Activated naive CD4-positive, alpha-beta T cell treated with anti-CD3 and anti-CD28 coated beads, Interleukin-2, amount 10 ng/mL, durations not matched to agents 7 days and 5 days (primary cell): ENCODE results near the gene WFS1.

Experiments
- CTCF ChIA-PET: fragments of 350-600 bp; sonication (Branson Sonifier 250); formaldehyde crosslinking; loops from one replicate; lab custom pipeline; 2021; ENCODE audit warnings: antibody characterized with exemption; lab: Charles Lee
- DNase-seq: peaks from one replicate; pipeline ENCODE4 v3.0.0-alpha.2; 2020
- H3K27ac Mint-ChIP-seq: one replicate; pipeline ENCODE4 v1.8.0; 2021; ENCODE audit warnings: mild to moderate bottlenecking, moderate library complexity, mixed read lengths
- H3K27me3 Mint-ChIP-seq: one replicate; pipeline ENCODE4 v1.8.0; 2021; ENCODE audit warnings: mild to moderate bottlenecking, mixed read lengths
- H3K36me3 Mint-ChIP-seq: one replicate; pipeline ENCODE4 v1.8.0; 2021; ENCODE audit warnings: mixed read lengths
- H3K4me1 Mint-ChIP-seq: one replicate; pipeline ENCODE4 v1.8.0; 2021; ENCODE audit warnings: mixed read lengths
- H3K4me3 Mint-ChIP-seq: one replicate; pipeline ENCODE4 v1.8.0; 2021; ENCODE audit warnings: mild to moderate bottlenecking, moderate library complexity, mixed read lengths
- H3K9me3 Mint-ChIP-seq: one replicate; pipeline ENCODE4 v1.8.0; 2021; ENCODE audit warnings: mixed read lengths

Gene WFS1, protein sequence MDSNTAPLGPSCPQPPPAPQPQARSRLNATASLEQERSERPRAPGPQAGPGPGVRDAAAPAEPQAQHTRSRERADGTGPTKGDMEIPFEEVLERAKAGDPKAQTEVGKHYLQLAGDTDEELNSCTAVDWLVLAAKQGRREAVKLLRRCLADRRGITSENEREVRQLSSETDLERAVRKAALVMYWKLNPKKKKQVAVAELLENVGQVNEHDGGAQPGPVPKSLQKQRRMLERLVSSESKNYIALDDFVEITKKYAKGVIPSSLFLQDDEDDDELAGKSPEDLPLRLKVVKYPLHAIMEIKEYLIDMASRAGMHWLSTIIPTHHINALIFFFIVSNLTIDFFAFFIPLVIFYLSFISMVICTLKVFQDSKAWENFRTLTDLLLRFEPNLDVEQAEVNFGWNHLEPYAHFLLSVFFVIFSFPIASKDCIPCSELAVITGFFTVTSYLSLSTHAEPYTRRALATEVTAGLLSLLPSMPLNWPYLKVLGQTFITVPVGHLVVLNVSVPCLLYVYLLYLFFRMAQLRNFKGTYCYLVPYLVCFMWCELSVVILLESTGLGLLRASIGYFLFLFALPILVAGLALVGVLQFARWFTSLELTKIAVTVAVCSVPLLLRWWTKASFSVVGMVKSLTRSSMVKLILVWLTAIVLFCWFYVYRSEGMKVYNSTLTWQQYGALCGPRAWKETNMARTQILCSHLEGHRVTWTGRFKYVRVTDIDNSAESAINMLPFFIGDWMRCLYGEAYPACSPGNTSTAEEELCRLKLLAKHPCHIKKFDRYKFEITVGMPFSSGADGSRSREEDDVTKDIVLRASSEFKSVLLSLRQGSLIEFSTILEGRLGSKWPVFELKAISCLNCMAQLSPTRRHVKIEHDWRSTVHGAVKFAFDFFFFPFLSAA

DNA sequence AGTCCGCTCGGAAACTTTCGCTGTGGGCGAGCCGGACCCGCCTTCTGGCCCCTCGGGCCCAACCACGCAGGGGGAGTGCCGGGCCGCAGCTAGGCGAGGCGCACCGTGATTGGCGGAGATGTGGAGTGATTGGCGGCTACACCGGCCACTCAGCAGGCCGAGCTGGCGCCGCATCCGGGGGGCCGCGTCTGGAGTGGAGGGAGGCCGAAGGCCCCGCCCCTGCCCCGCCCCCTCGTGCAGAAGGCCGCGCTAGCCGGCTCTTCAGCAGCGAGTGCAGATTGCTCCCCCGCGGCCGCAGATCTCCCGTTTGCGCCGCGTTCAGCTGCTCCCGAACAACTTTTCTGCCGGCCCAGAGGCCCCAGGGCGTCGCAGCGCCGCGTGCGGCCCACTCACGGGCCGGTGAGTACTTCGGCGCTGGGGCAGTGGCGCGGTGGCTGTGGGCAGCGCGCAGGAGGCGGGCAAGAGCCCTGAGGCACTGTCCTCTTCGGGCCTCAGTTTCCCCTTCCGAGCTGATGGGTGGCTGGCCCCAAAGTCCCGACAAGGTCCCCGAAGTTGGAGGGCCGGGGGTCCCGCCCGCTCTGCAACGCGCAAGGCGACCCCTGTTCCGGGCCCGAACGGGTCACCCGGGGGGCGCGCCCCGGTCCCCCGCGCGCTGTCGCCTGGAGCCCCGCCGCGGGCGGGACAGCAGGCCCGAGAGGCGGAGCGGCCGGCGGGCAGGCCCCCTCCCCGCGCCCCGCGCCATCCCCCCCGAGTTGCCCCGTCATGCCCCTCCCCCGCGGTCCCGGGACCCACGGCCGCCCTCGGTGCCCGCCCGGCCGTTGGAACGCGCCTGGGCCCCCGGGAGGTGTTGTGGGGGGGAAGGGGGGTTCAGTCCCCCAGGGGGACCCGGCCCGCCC, at the start of gene WFS1:
WFS1 (plus strand) TSS at position 235 of the 896 bp plus-strand sequence. CDS start 7,606 bp downstream, outside the sequence.
- Mint-ChIP-seq H3K4me1 (peaks cover 18% of the 10 kb centered on the region), H3K27ac (peak within 1 kb of the TSS; percentile 73), H3K4me3 (peak within 1 kb of the TSS; percentile 77), H3K36me3 (no peaks in the 10 kb centered on the region), H3K9me3 (no peaks in the 10 kb centered on the region), H3K27me3 (peaks cover 57% of the 10 kb centered on the region)
- peak; percentile 98 for DNase-seq
- CTCF ChIA-PET: interaction anchor here (24.7 kb wide), 1 partner anchor 57 kb away, joined by 504 read pairs; no protein-coding TSS in a partner anchor

DNA sequence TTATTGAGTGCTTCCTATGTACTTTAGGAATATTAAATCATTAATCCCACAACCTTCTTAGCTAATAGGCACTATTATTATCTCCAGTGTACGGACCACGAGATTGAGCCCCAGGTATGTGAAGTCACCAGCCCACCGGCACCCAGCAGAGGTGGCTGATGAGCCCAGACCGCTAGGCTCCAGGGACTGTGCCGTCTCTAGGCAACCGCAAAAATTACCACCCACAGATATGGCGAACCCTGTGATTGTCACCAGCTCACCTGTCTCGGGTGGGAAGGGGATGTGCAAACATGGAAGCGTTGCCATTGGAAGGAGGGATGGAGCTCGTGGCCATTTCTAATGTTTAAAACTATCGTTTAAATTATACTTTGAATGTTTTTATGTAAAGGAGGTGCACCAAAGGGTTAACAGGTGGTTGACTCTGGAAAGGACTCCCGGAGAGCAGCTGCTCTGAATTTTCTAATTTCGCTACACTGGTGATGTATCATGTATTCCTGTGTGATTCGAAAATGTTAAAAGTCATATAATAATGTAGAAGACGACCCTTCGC, 48.3 kb upstream of the WFS1 start:
- peaks cover 9% of the 10 kb centered on the region for H3K9me3 Mint-ChIP-seq
- peak; percentile 11 for DNase-seq
- H3K4me3 Mint-ChIP-seq: no peak overlapping the region
- no peak overlapping the region for H3K27ac Mint-ChIP-seq
- CTCF ChIA-PET: no interaction called here
- no peaks in the 10 kb centered on the region for H3K4me1 Mint-ChIP-seq
- H3K27me3 Mint-ChIP-seq: peaks cover 53% of the 10 kb centered on the region
- no peaks in the 10 kb centered on the region for H3K36me3 Mint-ChIP-seq

DNA sequence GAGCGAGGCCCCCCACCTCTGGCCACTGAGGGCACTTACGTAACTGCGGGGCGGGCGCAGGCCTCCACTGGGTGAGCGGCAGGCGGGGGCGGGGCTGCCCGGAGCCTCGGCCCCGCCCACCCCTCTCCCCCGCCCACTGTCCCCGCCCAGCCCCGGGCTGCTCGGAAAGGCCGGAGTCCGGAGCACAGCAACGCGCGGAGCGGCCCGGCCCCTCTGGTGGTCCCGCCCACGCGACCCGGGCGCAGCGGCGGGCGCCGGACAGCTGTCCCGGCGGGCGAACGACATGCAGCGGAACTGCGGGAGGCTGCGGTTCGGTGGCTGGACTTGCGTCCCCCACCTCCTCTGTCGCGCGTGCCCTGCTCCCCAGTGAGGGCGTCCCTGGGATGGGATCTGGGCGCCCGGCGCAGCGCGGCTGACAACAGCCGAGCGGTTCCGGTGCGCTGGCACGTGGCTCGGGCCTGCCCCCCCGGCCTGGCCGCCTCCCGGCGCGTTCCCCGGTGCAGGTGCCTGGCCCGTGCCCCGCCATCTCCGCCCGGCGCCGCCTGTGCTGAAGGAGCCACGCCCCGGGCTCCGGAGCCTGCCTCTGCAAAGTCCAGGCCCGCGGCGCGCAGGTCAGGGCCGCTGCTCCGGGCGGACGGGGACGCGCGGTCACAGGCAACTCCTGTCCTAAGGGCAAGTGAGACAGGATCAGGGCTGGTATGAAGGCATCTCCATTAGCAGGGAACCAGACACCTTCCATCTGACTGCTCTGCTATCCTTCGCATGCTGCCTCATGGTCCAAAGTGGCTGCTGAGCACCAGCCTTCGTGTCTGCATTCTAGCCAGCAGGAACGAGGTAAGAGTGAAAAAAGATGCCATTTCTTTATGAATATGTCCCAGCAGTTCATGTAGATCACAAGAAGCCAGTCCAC, 47.5 kb upstream of the WFS1 start:
- no peak overlapping the region for H3K27ac Mint-ChIP-seq
- CTCF ChIA-PET: no interaction called here
- peaks cover 52% of the 10 kb centered on the region for H3K27me3 Mint-ChIP-seq
- peak; percentile 15 for DNase-seq
- no peak overlapping the region for H3K4me3 Mint-ChIP-seq
- no peaks in the 10 kb centered on the region for H3K4me1 Mint-ChIP-seq
- peaks cover 9% of the 10 kb centered on the region for H3K9me3 Mint-ChIP-seq
- H3K36me3 Mint-ChIP-seq: no peaks in the 10 kb centered on the region

DNA sequence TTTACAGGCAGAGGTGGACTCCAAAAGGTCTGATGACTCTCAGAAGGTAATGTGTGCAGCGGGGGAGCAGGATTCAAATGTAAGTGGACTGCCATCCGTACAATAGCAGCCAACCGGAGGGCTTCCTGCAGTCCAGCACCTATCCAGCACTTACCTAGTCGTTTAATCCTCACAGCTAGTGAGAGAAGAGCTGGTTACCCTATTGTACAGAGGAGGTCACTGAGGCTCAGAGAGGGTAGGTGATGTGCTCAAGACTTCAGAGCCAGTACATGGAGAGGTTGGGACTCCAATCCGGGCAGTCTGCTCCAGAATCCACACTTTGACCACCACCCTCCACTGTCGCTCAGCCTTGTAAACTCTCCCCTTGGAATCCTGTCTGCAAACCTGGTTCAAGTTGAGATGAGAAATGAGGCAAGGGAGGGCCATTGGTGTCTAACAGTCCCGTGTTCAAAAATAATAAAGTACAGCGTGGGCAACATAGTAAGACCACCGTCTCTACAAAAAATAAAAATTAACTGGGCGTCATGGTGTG, 46.8 kb upstream of the WFS1 start:
- Mint-ChIP-seq H3K9me3 (peaks cover 9% of the 10 kb centered on the region), H3K27me3 (peaks cover 51% of the 10 kb centered on the region), H3K4me3 (no peak overlapping the region), H3K36me3 (no peaks in the 10 kb centered on the region), H3K4me1 (no peaks in the 10 kb centered on the region), H3K27ac (no peak overlapping the region)
- CTCF ChIA-PET: no interaction called here
- no peak for DNase-seq

DNA sequence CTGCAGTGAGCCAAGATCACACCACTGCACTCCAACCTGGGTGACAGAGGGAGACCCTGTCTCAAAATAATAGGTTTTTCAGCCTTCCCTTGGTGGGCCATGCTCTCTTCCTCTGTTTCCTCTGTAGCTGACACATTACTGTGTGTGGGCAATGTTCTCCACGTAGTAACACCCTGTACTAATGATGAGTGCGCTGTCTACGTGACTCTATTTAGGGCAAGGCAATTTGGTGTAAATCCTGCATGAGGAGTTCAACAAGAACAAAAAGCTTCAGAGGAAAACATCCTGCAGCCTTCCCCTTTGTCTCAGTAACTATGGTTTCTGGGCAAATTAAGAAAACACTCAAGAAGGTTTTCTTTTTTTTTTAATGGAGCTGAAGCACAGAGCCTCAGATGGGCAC, 44.9 kb upstream of the WFS1 start:
- Mint-ChIP-seq H3K27ac (no peak overlapping the region), H3K27me3 (peaks cover 41% of the 10 kb centered on the region), H3K9me3 (peaks cover 9% of the 10 kb centered on the region)

DNA sequence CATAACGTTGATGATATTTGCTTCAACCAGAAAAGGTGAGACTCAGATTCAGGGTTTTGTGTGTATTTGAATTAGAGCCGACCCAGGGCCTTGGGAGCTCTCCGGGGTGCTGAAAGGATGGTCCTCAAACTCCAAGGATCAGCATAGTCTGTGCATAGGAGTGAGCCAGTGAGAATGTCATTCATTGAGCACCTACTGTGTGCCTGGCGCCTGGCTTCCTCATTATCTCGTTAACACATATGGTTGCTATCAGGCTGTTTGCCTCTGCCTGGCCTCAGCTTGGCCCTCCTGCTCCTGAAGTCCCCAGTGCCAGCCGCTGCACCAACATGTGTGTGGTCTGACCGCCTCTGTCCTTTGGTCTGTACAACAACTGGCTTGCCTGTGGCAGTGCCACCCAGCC, 44.2 kb upstream of the WFS1 start:
- Mint-ChIP-seq H3K27ac (no peak overlapping the region), H3K36me3 (no peaks in the 10 kb centered on the region), H3K4me3 (no peak overlapping the region), H3K4me1 (no peaks in the 10 kb centered on the region), H3K27me3 (peaks cover 39% of the 10 kb centered on the region), H3K9me3 (peaks cover 9% of the 10 kb centered on the region)
- CTCF ChIA-PET: no interaction called here
- peak; percentile 56 for DNase-seq

More for the DNA sequence above, 44.9 kb upstream of the WFS1 start:
- Mint-ChIP-seq H3K4me1 (no peaks in the 10 kb centered on the region), H3K4me3 (no peak overlapping the region), H3K36me3 (no peaks in the 10 kb centered on the region)
- CTCF ChIA-PET: no interaction called here
- DNase-seq: no peak

DNA sequence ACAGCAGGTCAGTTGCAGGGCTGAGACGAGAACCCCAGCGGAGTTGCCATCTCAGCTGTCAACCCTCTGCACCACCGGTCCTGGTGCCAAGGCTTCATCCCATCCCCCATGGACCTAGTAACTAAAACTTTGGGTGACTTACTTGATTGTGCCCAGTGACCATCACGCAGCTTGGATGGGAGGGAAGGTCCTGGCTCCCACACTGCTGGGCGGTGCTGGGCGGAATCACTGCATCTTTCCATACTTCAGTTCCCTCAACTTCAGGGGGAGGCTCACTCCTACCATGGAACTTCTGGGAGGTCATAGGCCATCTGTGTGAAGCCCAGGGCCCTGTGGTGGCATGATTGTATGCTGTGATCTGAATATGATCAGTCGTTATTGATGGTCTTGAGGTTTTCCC, 43.1 kb upstream of the WFS1 start:
- peaks cover 29% of the 10 kb centered on the region for H3K27me3 Mint-ChIP-seq
- H3K27ac Mint-ChIP-seq: no peak overlapping the region
- CTCF ChIA-PET: interaction anchor here (0.7 kb wide), 1 partner anchor 24 kb away, joined by 3 read pairs; no protein-coding TSS in a partner anchor
- H3K36me3 Mint-ChIP-seq: no peaks in the 10 kb centered on the region
- no peak overlapping the region for H3K4me3 Mint-ChIP-seq
- DNase-seq: no peak
- H3K9me3 Mint-ChIP-seq: peaks cover 4% of the 10 kb centered on the region
- no peaks in the 10 kb centered on the region for H3K4me1 Mint-ChIP-seq

DNA sequence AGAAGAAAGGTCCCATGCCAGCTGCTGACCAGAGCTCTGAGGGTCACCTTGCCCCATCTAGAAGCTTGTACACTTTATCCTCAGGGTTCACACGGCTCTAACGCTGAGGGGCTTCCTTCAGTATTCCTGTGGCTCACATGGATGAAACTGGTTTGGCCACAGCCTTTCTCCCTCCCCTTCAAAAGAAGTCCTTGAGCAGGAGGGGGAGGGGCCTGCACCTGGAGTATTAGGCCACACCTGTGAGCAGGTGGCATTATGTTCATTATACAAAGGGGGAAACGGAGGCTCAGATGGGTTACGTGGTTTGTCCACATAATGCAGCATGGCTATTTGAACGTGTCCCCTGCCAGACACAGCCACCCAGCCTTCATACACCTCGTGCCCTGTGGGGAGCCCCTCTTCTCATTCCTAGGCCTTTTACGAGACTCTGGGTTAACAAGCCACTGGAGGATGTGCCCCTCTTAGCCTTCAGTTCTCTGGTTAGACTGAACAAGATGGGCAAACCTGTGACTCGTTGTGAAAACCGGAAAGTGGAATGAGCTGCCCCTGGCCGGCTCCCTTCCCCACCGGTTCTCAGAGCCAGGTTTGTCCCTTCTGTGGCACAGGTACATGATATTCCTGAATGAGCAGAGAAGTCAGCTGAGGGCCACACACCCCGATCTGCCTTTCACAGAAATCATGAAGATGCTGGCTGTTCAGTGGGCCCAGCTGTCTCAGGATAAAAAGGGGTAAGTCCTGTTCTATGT, 42.1 kb upstream of the WFS1 start:
- Mint-ChIP-seq H3K9me3 (peaks cover 1% of the 10 kb centered on the region), H3K36me3 (no peaks in the 10 kb centered on the region), H3K4me1 (no peaks in the 10 kb centered on the region), H3K27ac (no peak overlapping the region), H3K27me3 (peaks cover 24% of the 10 kb centered on the region), H3K4me3 (no peak overlapping the region)
- CTCF ChIA-PET: no interaction called here
- DNase-seq: no peak

DNA sequence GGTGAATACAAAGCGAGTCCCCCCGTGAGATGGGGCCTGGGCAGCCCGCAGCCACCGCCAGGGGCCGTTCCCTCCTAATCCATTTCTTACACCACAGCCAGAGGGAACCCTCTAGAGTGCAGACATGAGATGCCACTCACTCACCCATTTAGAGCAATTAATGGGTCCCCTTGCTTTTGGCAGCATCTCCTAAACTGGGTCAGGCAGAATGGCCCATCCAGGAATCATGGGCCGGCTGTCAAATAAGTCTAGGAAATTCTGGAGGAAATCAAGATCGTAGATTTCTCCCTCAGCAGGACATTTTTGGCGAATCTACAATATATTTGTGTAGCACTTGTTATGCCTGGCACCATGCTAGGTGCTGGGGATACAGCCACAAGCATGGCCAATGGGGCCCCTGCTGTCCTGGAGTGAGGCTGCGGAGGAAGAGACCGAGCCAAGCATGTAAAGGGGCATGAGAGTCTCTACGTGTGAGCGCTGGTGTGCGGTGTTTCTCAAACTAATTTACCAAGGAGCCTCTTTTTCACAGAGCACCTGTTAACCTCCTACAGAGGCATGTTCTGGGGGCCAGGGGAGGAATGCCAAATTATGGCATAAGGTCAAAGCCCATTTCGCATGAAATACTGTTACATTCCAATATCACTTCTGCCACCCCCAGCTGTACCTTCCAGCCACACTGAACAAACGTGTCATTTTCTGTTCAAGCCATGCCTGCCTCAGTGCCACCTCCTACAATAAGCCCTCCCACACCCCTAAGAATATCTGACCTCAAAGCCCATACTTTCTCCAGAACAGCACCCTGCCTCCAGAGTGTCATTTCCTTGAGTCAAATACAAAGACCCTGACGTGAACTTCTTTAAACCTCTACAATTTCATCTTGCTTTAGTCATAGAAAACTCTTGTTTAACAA, 41.2 kb upstream of the WFS1 start:
- no peaks in the 10 kb centered on the region for H3K36me3 Mint-ChIP-seq
- H3K27me3 Mint-ChIP-seq: peaks cover 17% of the 10 kb centered on the region
- no peak overlapping the region for H3K4me3 Mint-ChIP-seq
- no peaks in the 10 kb centered on the region for H3K9me3 Mint-ChIP-seq
- CTCF ChIA-PET: no interaction called here
- no peak overlapping the region for H3K27ac Mint-ChIP-seq
- H3K4me1 Mint-ChIP-seq: no peaks in the 10 kb centered on the region
- DNase-seq: no peak

DNA sequence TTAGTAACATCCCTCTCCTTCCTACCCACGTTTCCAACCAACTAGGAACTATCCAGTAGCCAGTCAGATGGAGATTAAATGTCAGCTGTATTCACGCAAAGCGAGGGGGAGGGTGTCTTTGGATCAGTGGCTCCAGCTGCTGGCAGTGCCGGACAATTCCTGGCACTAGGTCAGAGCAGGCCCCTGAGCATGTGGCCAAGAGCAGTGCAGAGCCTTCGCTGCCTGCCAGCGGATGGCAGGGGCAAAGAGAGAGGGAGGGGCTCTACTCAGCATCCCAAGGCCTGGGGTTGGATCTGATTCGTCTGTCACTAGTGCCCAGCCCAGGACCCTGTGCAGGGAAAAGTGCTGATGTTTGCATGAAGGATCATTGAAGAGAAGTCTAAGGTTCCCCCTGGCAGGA, 40.6 kb upstream of the WFS1 start:
- Mint-ChIP-seq H3K27me3 (peaks cover 15% of the 10 kb centered on the region), H3K4me3 (no peak overlapping the region), H3K36me3 (no peaks in the 10 kb centered on the region), H3K27ac (no peak overlapping the region), H3K4me1 (no peaks in the 10 kb centered on the region), H3K9me3 (no peaks in the 10 kb centered on the region)
- no peak for DNase-seq
- CTCF ChIA-PET: no interaction called here

DNA sequence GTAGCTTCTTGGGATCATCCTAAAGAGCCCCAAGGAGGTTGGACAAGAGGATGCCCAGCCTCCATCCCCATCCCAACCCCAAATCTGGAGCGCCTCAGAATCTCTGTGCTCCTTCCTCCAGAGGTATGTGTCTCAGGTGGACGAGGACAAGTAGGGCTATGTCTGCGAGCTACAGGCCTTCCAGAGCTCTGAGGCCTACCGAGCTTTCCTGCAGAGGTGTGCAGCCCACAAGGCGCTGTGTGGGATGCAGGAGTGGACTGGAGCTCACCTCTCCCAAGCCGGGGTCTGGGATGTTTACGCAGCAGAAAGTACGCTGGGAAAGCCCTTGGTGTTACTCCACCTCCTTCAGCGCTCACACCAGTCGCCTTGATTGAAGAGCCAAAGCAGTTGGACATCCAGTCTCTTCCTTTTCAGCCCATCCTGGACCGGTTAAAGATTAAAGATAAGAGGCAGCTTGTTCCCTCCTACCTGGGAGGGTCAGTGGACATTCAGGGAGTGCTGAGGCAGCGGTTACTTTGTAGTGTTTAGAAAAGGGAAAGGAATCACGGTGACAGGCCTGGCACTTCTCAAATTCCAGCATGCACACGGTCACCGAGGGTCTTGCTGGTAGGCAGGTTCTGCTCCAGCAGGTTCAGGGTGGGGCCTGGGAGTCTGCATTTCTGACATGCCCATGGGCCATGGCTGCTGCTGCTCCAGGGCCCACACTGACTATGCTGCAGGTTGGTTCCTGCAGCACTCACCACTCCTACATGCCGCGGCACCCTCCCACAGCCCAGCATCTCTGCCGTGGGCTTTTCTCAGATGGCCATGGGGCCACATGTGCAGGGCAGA, 39.8 kb upstream of the WFS1 start:
- Mint-ChIP-seq H3K27ac (no peak overlapping the region), H3K27me3 (peaks cover 12% of the 10 kb centered on the region), H3K4me3 (no peak overlapping the region), H3K4me1 (no peaks in the 10 kb centered on the region), H3K9me3 (no peaks in the 10 kb centered on the region), H3K36me3 (no peaks in the 10 kb centered on the region)
- CTCF ChIA-PET: no interaction called here
- DNase-seq: no peak
